ENCODE measurements around the gene CCDC88C. TPM values are rescaled to one million over a fixed set of nuclear protein-coding genes. Genes with fewer than 3 reads are reported as not detected.

Gene CCDC88C
- total RNA-seq, 3 donors from 2014 or later, result 50.3 to 60.2 (median 58.2) TPM

- DNase-seq (peak; percentile 30), ATAC-seq (peak; percentile 68 to 75)
- H3K4me1 Mint-ChIP-seq (ENCODE audit: low read depth), result peaks cover 96% of the 10 kb centered on the region
- H3K9me3 Mint-ChIP-seq, result no peaks in the 10 kb centered on the region
- peak overlapping the region; percentile 80 for H3K4me3 Mint-ChIP-seq
- no peaks in the 10 kb centered on the region for H3K27me3 Mint-ChIP-seq (ENCODE audit: low read depth)
- peaks cover 8% of the 10 kb centered on the region for H3K36me3 Mint-ChIP-seq (ENCODE audit: insufficient read depth)
These were observed 20.4 kb downstream of the CCDC88C start for GRCh38 chr14:91396959-91397815.

DNA sequence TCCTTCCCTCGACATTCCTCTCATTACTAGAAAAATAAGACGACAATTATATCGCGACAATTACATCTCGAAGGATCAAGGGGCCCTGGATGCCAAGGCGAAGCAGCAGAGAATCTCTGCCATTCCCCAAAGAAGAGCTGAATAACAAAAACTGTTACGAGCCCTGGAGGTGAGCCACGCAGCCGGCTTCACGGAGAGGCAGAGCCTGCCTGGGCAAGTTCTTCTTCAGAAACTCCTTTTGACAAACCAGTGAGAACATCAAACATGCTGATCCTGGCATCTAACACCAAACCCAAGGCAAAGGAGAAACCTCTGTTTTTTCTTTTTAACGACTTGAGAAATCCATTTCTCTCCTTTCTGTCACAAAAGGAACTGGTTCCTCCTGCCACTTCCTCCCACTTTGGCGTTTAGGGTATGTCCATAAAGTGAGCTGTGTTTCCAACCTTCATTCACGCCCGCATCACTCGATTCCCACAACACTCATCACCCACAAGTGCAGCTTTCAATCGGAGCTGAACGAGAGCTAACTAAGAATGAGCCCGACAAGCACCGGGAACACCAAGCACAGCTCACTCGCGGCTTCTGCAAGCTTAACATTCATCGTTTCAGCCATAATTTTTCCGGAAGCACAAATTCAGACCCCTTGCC, 21.5 kb downstream of the CCDC88C start:
- peaks cover 98% of the 10 kb centered on the region for H3K4me1 Mint-ChIP-seq (ENCODE audit: low read depth)
- no peak for DNase-seq
- no peak for ATAC-seq

DNA sequence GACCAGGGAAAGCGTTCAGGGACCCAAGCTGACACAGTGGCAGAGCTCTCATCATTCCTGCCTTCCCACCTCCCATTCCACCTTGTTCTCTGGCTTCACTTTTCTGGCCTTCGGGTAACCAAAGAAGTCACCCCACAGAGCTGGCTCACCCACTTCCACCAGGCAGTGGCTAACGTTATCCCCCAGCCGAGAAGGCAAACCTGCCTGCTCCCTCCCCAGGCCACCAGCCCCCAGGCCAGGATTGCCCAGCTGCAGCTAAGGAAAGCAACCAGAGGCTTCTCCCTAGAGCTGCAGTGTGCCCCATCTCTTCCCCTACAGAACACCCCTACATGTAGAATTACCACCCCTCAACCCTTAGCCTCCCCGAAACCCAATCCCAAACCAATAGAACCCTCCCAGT, 22.2 kb downstream of the CCDC88C start:
- Mint-ChIP-seq H3K27me3 (ENCODE audit: low read depth) (no peaks in the 10 kb centered on the region), H3K36me3 (ENCODE audit: insufficient read depth) (peaks cover 7% of the 10 kb centered on the region), H3K9me3 (no peaks in the 10 kb centered on the region), H3K4me1 (ENCODE audit: low read depth) (peaks cover 99% of the 10 kb centered on the region), H3K4me3 (peak overlapping the region; percentile 13)
- DNase-seq (no peak), ATAC-seq (no peak)

More for the DNA sequence above, 21.5 kb downstream of the CCDC88C start:
- no peaks in the 10 kb centered on the region for H3K9me3 Mint-ChIP-seq
- no peaks in the 10 kb centered on the region for H3K27me3 Mint-ChIP-seq (ENCODE audit: low read depth)
- H3K36me3 Mint-ChIP-seq (ENCODE audit: insufficient read depth), result peaks cover 7% of the 10 kb centered on the region
- H3K4me3 Mint-ChIP-seq, result peak overlapping the region; percentile 80

- Mint-ChIP-seq H3K36me3 (ENCODE audit: insufficient read depth) (peaks cover 7% of the 10 kb centered on the region), H3K27me3 (ENCODE audit: low read depth) (no peaks in the 10 kb centered on the region), H3K4me3 (no peak overlapping the region), H3K4me1 (ENCODE audit: low read depth) (peaks cover 94% of the 10 kb centered on the region), H3K9me3 (no peaks in the 10 kb centered on the region)
- ATAC-seq, result no peak
- DNase-seq, result no peak
These were observed 23.2 kb downstream of the CCDC88C start for GRCh38 chr14:91394105-91395081.

DNA sequence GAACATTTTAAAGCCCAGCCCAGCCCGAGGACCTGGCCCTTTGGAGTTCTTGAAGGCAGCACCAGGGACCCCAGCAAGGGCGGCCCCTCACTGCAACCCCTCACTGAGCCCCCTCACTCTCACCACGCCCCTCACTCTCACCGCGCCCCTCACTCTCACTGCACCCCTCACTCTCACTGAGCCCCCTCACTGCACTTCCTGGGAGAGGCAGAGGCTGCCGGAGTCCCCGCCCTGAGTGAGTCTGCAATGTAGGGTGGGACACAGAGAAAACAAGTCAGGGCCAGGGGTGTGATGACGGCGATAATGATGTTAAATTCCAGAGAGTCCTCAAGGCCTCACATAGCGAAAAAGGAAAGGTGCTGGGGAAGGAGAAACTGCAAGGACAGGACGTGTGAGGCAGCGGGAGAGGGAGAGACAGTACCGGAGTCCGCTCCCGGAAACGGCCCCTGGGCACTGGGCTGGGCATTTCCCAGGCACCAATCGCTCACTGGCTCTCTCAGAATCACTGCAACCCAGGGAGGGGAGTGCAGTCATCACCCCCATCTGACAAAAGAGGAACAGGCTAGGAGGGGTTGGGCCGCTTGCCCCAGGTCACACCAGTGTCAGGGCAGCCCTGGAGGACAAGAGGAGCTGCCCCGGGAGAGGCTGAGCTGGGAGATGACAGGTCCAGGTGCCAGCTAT, 24.9 kb downstream of the CCDC88C start:
- H3K4me1 Mint-ChIP-seq (ENCODE audit: low read depth), result peaks cover 94% of the 10 kb centered on the region
- ATAC-seq, result no peak
- peak overlapping the region; percentile 47 for H3K4me3 Mint-ChIP-seq
- DNase-seq, result no peak
- H3K27me3 Mint-ChIP-seq (ENCODE audit: low read depth), result no peaks in the 10 kb centered on the region
- H3K9me3 Mint-ChIP-seq, result no peaks in the 10 kb centered on the region
- H3K36me3 Mint-ChIP-seq (ENCODE audit: insufficient read depth), result peaks cover 7% of the 10 kb centered on the region

- DNase-seq (no peak), ATAC-seq (peak in 1 of 2 donors; percentile 12)
- Mint-ChIP-seq H3K36me3 (ENCODE audit: insufficient read depth) (peaks cover 4% of the 10 kb centered on the region), H3K9me3 (no peaks in the 10 kb centered on the region), H3K4me3 (peak overlapping the region; percentile 36), H3K4me1 (ENCODE audit: low read depth) (peaks cover 91% of the 10 kb centered on the region), H3K27me3 (ENCODE audit: low read depth) (no peaks in the 10 kb centered on the region)
These were observed 27.3 kb downstream of the CCDC88C start for GRCh38 chr14:91390165-91390778.

- Mint-ChIP-seq H3K4me3 (peak overlapping the region; percentile 35), H3K36me3 (ENCODE audit: insufficient read depth) (peaks cover 1% of the 10 kb centered on the region), H3K27me3 (ENCODE audit: low read depth) (no peaks in the 10 kb centered on the region), H3K4me1 (ENCODE audit: low read depth) (peaks cover 91% of the 10 kb centered on the region), H3K9me3 (no peaks in the 10 kb centered on the region)
- ATAC-seq (no peak), DNase-seq (no peak)
These were observed 28.5 kb downstream of the CCDC88C start for GRCh38 chr14:91389150-91389549.

DNA sequence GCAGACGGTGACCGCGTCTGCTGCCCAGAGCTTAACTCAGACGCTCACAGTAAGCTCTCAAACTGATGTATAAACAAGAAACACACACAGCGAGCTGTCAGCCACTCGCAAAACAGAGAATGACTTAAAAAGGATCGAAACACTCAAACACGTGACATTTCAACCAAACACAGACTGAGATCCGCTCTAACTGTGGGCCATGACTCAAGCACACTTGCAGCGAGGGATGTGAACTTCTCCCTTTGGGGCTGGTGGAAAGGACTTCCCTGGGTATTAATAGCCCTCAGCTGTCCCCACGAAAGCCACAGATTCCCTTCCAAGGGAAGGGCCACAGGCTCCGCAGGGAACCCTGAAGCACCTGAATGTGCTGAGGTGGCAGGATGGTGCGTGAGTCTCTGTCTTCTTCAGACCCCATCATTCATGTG, 29.1 kb downstream of the CCDC88C start:
- H3K36me3 Mint-ChIP-seq (ENCODE audit: insufficient read depth), result peaks cover 1% of the 10 kb centered on the region
- peak; percentile 42 for DNase-seq
- H3K4me1 Mint-ChIP-seq (ENCODE audit: low read depth), result peaks cover 90% of the 10 kb centered on the region
- peak; percentile 89 to 92 for ATAC-seq
- H3K9me3 Mint-ChIP-seq, result no peaks in the 10 kb centered on the region
- peak overlapping the region; percentile 35 for H3K4me3 Mint-ChIP-seq
- H3K27me3 Mint-ChIP-seq (ENCODE audit: low read depth), result no peaks in the 10 kb centered on the region

DNA sequence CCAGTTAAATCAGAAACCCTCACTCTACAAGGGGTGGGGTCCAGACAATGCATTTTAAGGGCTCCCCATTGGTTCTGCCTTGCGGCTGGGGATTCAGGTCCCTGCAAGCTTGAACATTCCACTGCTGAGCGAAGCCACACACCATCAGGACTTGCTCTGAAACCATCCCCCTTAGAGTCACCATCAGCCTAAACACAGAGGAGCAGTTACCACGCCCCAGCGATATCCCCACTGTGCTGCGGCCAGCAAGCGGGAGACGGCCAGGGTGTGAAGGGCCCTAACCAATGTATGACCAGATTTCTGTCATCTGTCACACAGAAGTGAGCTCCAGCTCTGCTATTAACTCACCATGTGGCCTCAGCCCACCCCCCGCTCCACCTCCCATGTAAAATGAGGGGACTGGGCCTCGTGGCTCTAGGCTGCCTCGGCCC, 29.7 kb downstream of the CCDC88C start:
- Mint-ChIP-seq H3K4me1 (ENCODE audit: low read depth) (peaks cover 90% of the 10 kb centered on the region), H3K27me3 (ENCODE audit: low read depth) (no peaks in the 10 kb centered on the region), H3K36me3 (ENCODE audit: insufficient read depth) (peaks cover 1% of the 10 kb centered on the region), H3K4me3 (peak overlapping the region; percentile 35), H3K9me3 (no peaks in the 10 kb centered on the region)
- ATAC-seq, result no peak
- DNase-seq, result no peak

- ATAC-seq (no peak), DNase-seq (no peak)
- Mint-ChIP-seq H3K27me3 (ENCODE audit: low read depth) (no peaks in the 10 kb centered on the region), H3K36me3 (ENCODE audit: insufficient read depth) (peaks cover 1% of the 10 kb centered on the region), H3K4me3 (peak overlapping the region; percentile 6), H3K4me1 (ENCODE audit: low read depth) (peaks cover 90% of the 10 kb centered on the region), H3K9me3 (no peaks in the 10 kb centered on the region)
These were observed 30.3 kb downstream of the CCDC88C start for GRCh38 chr14:91387169-91387835.

GRCh38 chr14:91385697-91386096, 31.9 kb downstream of the CCDC88C start:
- H3K27me3 Mint-ChIP-seq (ENCODE audit: low read depth), result no peaks in the 10 kb centered on the region
- H3K4me3 Mint-ChIP-seq, result no peak overlapping the region
- no peak for ATAC-seq
- peaks cover 91% of the 10 kb centered on the region for H3K4me1 Mint-ChIP-seq (ENCODE audit: low read depth)
- DNase-seq, result no peak
- H3K9me3 Mint-ChIP-seq, result no peaks in the 10 kb centered on the region
- H3K36me3 Mint-ChIP-seq (ENCODE audit: insufficient read depth), result peaks cover 8% of the 10 kb centered on the region

DNA sequence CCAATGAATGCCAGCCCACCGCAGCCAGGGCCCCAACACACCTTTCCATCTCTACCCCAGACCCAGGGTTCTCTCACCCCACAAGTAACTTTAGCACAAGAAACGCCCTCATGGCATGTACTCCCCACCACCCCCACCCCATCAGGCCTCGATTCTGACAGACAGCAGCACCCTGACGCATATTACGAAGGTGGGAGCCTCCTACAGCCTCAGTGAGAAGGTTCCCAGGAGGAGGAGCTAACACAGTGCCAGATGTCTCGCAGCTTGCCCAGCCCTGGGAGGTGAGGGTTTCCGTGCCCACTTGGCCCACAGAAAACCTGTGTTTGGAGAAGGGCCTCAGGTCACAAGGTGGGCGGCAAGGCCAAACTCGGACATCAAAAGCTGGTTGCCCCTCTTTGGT, 32.4 kb downstream of the CCDC88C start:
- Mint-ChIP-seq H3K4me1 (ENCODE audit: low read depth) (peaks cover 91% of the 10 kb centered on the region), H3K4me3 (no peak overlapping the region), H3K9me3 (no peaks in the 10 kb centered on the region), H3K36me3 (ENCODE audit: insufficient read depth) (peaks cover 8% of the 10 kb centered on the region), H3K27me3 (ENCODE audit: low read depth) (no peaks in the 10 kb centered on the region)
- DNase-seq, result no peak
- ATAC-seq, result peak in 1 of 2 donors; percentile 16

- no peak overlapping the region for H3K4me3 Mint-ChIP-seq
- H3K4me1 Mint-ChIP-seq (ENCODE audit: low read depth), result peaks cover 96% of the 10 kb centered on the region
- ATAC-seq, result no peak
- peaks cover 12% of the 10 kb centered on the region for H3K36me3 Mint-ChIP-seq (ENCODE audit: insufficient read depth)
- no peaks in the 10 kb centered on the region for H3K9me3 Mint-ChIP-seq
- no peaks in the 10 kb centered on the region for H3K27me3 Mint-ChIP-seq (ENCODE audit: low read depth)
- no peak for DNase-seq
These were observed 34.2 kb downstream of the CCDC88C start for GRCh38 chr14:91383439-91383838.
